GM12891 (cell line): ENCODE results near the gene RCL1.
A peak's percentile ranks its signal among the peaks of the same experiment; 100 is the strongest.

ENCODE experiments used
- DNase-seq: peaks from one replicate; pipeline ENCODE4 v3.0.0; 2011; ENCODE audit warnings: low spot score; ENCODE audit not compliant: insufficient read length
- FAIRE-seq: peaks from 2 replicates; lab custom pipeline; 2011; peaks lifted over from hg19 to GRCh38; lab: Jason Lieb, UNC
- PAX5 ChIP-seq: IDR thresholded peaks from 2 replicates; pipeline ENCODE4 v1.6.1; 2011; ENCODE audit warnings: low read length, moderate library complexity, mild to moderate bottlenecking; ENCODE audit not compliant: insufficient read depth, severe bottlenecking
- POLR2A ChIP-seq: IDR thresholded peaks from 2 replicates; pipeline ENCODE4 v1.6.1; 2011; ENCODE audit warnings: low read depth, low read length, control low read depth
- POLR2AphosphoS5 ChIP-seq: IDR thresholded peaks from 2 replicates; pipeline ENCODE4 v1.6.1; 2011; ENCODE audit warnings: low read depth, low read length, control low read depth
- POU2F2 ChIP-seq: IDR thresholded peaks from 2 replicates; pipeline ENCODE4 v1.6.1; 2011; ENCODE audit warnings: low read depth, mild to moderate bottlenecking, control low read depth, low read length, moderate library complexity
- SPI1 ChIP-seq: IDR thresholded peaks from 2 replicates; pipeline ENCODE4 v1.6.1; 2011; ENCODE audit warnings: low read depth, low read length, control low read depth
- TAF1 ChIP-seq: IDR thresholded peaks from 2 replicates; pipeline ENCODE4 v1.6.1; 2011; ENCODE audit warnings: low read depth, low read length, control low read depth

Gene RCL1

GRCh38 chr9:4796988-4797853 is 4.5 kb downstream of the RCL1 start:
- no peak for DNase-seq
- peak; percentile 71 for FAIRE-seq
- TF ChIP-seq POLR2A: no peak
- no peak for TF ChIP-seq SPI1
- no peak for TF ChIP-seq PAX5
- TF ChIP-seq TAF1: no peak
- TF ChIP-seq POU2F2: no peak
- TF ChIP-seq POLR2AphosphoS5: no peak

- TF ChIP-seq POU2F2 (no peak), TAF1 (no peak), POLR2AphosphoS5 (no peak), POLR2A (no peak), SPI1 (no peak), PAX5 (no peak)
- DNase-seq: no peak
- no peak for FAIRE-seq
Measured at GRCh38 chr9:4797854-4798150, 5.1 kb downstream of the RCL1 start.

GRCh38 chr9:4798281-4799032 is 5.7 kb downstream of the RCL1 start:
- TF ChIP-seq POLR2AphosphoS5: no peak
- no peak for TF ChIP-seq TAF1
- TF ChIP-seq SPI1: no peak
- no peak for TF ChIP-seq POLR2A
- no peak for TF ChIP-seq POU2F2
- no peak for TF ChIP-seq PAX5
- DNase-seq (no peak), FAIRE-seq (no peak)

- no peak for FAIRE-seq
- TF ChIP-seq PAX5 (no peak), TAF1 (no peak), POLR2A (no peak), POU2F2 (no peak), SPI1 (no peak)
- no peak for DNase-seq
Measured at GRCh38 chr9:4799033-4799430, 6.3 kb downstream of the RCL1 start.

- no peak for FAIRE-seq
- TF ChIP-seq POLR2A (no peak), POLR2AphosphoS5 (no peak), PAX5 (no peak)
Measured at GRCh38 chr9:4799775-4800174, 7.0 kb downstream of the RCL1 start.

GRCh38 chr9:4801156-4801555 is 8.4 kb downstream of the RCL1 start:
- FAIRE-seq: no peak
- no peak for DNase-seq

More at GRCh38 chr9:4799775-4800174, 7.0 kb downstream of the RCL1 start:
- DNase-seq: no peak

GRCh38 chr9:4803670-4804530 is 11.2 kb downstream of the RCL1 start:
- no peak for FAIRE-seq
- DNase-seq: no peak
- no peak for TF ChIP-seq TAF1
- TF ChIP-seq SPI1: no peak
- TF ChIP-seq PAX5: no peak
- no peak for TF ChIP-seq POLR2AphosphoS5
- TF ChIP-seq POLR2A: no peak
- TF ChIP-seq POU2F2: no peak

More at GRCh38 chr9:4801156-4801555, 8.4 kb downstream of the RCL1 start:
- TF ChIP-seq POU2F2: no peak
- TF ChIP-seq TAF1: no peak
- no peak for TF ChIP-seq POLR2A

GRCh38 chr9:4804531-4805016 is 11.8 kb downstream of the RCL1 start:
- FAIRE-seq (no peak), DNase-seq (no peak)
- no peak for TF ChIP-seq SPI1
- no peak for TF ChIP-seq POU2F2

GRCh38 chr9:4805191-4805918 is 12.6 kb downstream of the RCL1 start:
- DNase-seq (no peak), FAIRE-seq (no peak)
- TF ChIP-seq POLR2A (no peak), POU2F2 (no peak), SPI1 (no peak), POLR2AphosphoS5 (no peak), PAX5 (no peak), TAF1 (no peak)
